ENCODE data around the gene SLC35G6. TPM values are rescaled to one million over a fixed set of nuclear protein-coding genes. Genes with fewer than 3 reads are reported as not detected.

SLC35G6 gene
- total RNA-seq, 1 experiment from 2014 or later = not detected

GRCh38 chr17:7445619-7445968 is 35.7 kb upstream of the SLC35G6 start:
- BruUV-seq (replicated peaks) = no TSS peak
- intact Hi-C loops (cut with micrococcal nuclease; ENCODE audit: unreplicated experiment) = no loop called here
- DNase-seq (ENCODE audit: low read depth, low spot score) (no peak), ATAC-seq (peak; percentile 89)
- CTCF ChIA-PET = interaction anchor here (0.5 to 1.1 kb wide), 2 partner anchors 15 to 114 kb away, joined by 3 read pairs; no protein-coding TSS in a partner anchor
- no peaks in the 10 kb centered on the region for H3K27me3 ChIP-seq (ENCODE audit: control insufficient read depth, insufficient read depth, low read length)
- TF ChIP-seq SIN3A (IDR thresholded peaks at IDR 0.05; ENCODE audit: borderline replicate concordance, insufficient read depth, low read depth, low read length) = no peak
- no peak for TF ChIP-seq TCF7L2 (IDR thresholded peaks at IDR 0.05; ENCODE audit: low read depth, low read length)
- no peak for TF ChIP-seq POLR2AphosphoS5 (IDR thresholded peaks at IDR 0.05; ENCODE audit: low read depth, low read length)
- TF ChIP-seq, protein P1, sequence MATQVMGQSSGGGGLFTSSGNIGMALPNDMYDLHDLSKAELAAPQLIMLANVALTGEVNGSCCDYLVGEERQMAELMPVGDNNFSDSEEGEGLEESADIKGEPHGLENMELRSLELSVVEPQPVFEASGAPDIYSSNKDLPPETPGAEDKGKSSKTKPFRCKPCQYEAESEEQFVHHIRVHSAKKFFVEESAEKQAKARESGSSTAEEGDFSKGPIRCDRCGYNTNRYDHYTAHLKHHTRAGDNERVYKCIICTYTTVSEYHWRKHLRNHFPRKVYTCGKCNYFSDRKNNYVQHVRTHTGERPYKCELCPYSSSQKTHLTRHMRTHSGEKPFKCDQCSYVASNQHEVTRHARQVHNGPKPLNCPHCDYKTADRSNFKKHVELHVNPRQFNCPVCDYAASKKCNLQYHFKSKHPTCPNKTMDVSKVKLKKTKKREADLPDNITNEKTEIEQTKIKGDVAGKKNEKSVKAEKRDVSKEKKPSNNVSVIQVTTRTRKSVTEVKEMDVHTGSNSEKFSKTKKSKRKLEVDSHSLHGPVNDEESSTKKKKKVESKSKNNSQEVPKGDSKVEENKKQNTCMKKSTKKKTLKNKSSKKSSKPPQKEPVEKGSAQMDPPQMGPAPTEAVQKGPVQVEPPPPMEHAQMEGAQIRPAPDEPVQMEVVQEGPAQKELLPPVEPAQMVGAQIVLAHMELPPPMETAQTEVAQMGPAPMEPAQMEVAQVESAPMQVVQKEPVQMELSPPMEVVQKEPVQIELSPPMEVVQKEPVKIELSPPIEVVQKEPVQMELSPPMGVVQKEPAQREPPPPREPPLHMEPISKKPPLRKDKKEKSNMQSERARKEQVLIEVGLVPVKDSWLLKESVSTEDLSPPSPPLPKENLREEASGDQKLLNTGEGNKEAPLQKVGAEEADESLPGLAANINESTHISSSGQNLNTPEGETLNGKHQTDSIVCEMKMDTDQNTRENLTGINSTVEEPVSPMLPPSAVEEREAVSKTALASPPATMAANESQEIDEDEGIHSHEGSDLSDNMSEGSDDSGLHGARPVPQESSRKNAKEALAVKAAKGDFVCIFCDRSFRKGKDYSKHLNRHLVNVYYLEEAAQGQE (IDR thresholded peaks at IDR 0.05; ENCODE audit: insufficient read depth in 1 of 2, low read depth in 2 of 2, low read length in 1 of 2) = no peak
- TF ChIP-seq, protein P2, sequence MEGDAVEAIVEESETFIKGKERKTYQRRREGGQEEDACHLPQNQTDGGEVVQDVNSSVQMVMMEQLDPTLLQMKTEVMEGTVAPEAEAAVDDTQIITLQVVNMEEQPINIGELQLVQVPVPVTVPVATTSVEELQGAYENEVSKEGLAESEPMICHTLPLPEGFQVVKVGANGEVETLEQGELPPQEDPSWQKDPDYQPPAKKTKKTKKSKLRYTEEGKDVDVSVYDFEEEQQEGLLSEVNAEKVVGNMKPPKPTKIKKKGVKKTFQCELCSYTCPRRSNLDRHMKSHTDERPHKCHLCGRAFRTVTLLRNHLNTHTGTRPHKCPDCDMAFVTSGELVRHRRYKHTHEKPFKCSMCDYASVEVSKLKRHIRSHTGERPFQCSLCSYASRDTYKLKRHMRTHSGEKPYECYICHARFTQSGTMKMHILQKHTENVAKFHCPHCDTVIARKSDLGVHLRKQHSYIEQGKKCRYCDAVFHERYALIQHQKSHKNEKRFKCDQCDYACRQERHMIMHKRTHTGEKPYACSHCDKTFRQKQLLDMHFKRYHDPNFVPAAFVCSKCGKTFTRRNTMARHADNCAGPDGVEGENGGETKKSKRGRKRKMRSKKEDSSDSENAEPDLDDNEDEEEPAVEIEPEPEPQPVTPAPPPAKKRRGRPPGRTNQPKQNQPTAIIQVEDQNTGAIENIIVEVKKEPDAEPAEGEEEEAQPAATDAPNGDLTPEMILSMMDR (IDR thresholded peaks at IDR 0.05) = no peak
- POLR2A ChIA-PET = interaction anchor here (0.5 to 0.6 kb wide), 2 partner anchors 9 to 131 kb away, joined by 4 to 9 read pairs; no protein-coding TSS in a partner anchor
- no peaks in the 10 kb centered on the region for H3K36me3 ChIP-seq (ENCODE audit: control insufficient read depth, insufficient read depth, low read length)
- peak overlapping the region; percentile 49 to 66 for H3K4me3 ChIP-seq (ENCODE audit: low read depth in 2 of 2, low read length in 2 of 2)
- no peaks in the 10 kb centered on the region for H3K9me3 ChIP-seq (ENCODE audit: control insufficient read depth, insufficient read depth, low read depth, low read length)
- H3K27ac ChIP-seq (ENCODE audit: low read length) = peak overlapping the region; percentile 63
- in situ Hi-C loops (cut with HindIII; ENCODE audit: low pct_unique_long_range_greater_than_20kb, low sequenced_read_pairs) = no loop called here
- H3K4me1 ChIP-seq (ENCODE audit: control insufficient read depth, insufficient read depth, low read length) = peaks cover 12% of the 10 kb centered on the region

GRCh38 chr17:7448461-7448860 is 32.8 kb upstream of the SLC35G6 start:
- ATAC-seq = no peak
- Histone ChIP-seq H3K27ac (ENCODE audit: low read length) (no peak overlapping the region), H3K4me1 (ENCODE audit: control insufficient read depth, insufficient read depth, low read length) (peaks cover 6% of the 10 kb centered on the region; the same call in 1 of the 2 replicates), H3K27me3 (ENCODE audit: control insufficient read depth, insufficient read depth, low read length) (no peaks in the 10 kb centered on the region), H3K36me3 (ENCODE audit: control insufficient read depth, insufficient read depth, low read length) (no peaks in the 10 kb centered on the region), H3K4me3 (ENCODE audit: low read depth in 2 of 2, low read length in 2 of 2) (no peak overlapping the region), H3K9me3 (ENCODE audit: control insufficient read depth, insufficient read depth, low read depth, low read length) (no peaks in the 10 kb centered on the region)
- no TSS peak for BruUV-seq (replicated peaks)
- ChIA-PET POLR2A (no interaction called here), CTCF (no interaction called here)
- in situ Hi-C loops (cut with HindIII; ENCODE audit: low pct_unique_long_range_greater_than_20kb, low sequenced_read_pairs) (no loop called here), intact Hi-C loops (cut with micrococcal nuclease; ENCODE audit: unreplicated experiment) (no loop called here)
- no peak for DNase-seq (ENCODE audit: low read depth, low spot score)
- TF ChIP-seq, protein P1 (IDR thresholded peaks at IDR 0.05; ENCODE audit: insufficient read depth in 1 of 2, low read depth in 2 of 2, low read length in 1 of 2) = no peak
- TF ChIP-seq SIN3A (IDR thresholded peaks at IDR 0.05; ENCODE audit: borderline replicate concordance, insufficient read depth, low read depth, low read length) = no peak
- TF ChIP-seq POLR2AphosphoS5 (IDR thresholded peaks at IDR 0.05; ENCODE audit: low read depth, low read length) = no peak
- no peak for TF ChIP-seq TCF7L2 (IDR thresholded peaks at IDR 0.05; ENCODE audit: low read depth, low read length)
- TF ChIP-seq, protein P2 (IDR thresholded peaks at IDR 0.05) = no peak
